IMR-90 (cell line): Measurements from ENCODE around the gene ANKRD10. TPM values are rescaled to one million over a fixed set of nuclear protein-coding genes. Genes with fewer than 3 reads are reported as not detected.
A peak's percentile ranks its signal among the peaks of the same experiment; 100 is the strongest.

Source experiments
- ATAC-seq: fragments of 200-7000 bp; cut with Tn5 transposase; 2 replicates; pipeline ENCODE4 v1.9.1; 2020; ENCODE audit warnings: low read depth, mild to moderate bottlenecking, moderate library complexity
- BruUV-seq: library from RNA; stranded (reverse); fragments of 400-500 nt; replicated peaks from 2 replicates; lab custom pipeline; 2021; lab: Mats Ljungman, UMichigan
- CTCF ChIA-PET: fragments of 300-600 bp; formaldehyde crosslinking; extraction: SDS; loops from one replicate; lab custom pipeline; 2021; ENCODE audit warnings: antibody characterized with exemption; lab: Yijun Ruan, JAX
- POLR2A ChIA-PET: fragments of 300-600 bp; sonication (Branson Sonifier 250); formaldehyde crosslinking; loops from one replicate; lab custom pipeline; 2022; ENCODE audit warnings: antibody characterized with exemption; ENCODE audit not compliant: unreplicated experiment; lab: Charles Lee
- DNase-seq: peaks from one replicate; pipeline ENCODE4 v3.0.0; 2013
- H2AFZ ChIP-seq: replicated peaks from 2 replicates; pipeline ENCODE3; 2013; ENCODE audit warnings: low read length, mild to moderate bottlenecking; ENCODE audit not compliant: poor library complexity
- H2AK5ac ChIP-seq: 2 replicates; pipeline ENCODE4 v1.6.1; 2013; ENCODE audit warnings: low read depth, low read length, inconsistent platforms
- H2AK9ac ChIP-seq: replicated peaks from 2 replicates; pipeline ENCODE3; 2013; ENCODE audit warnings: mild to moderate bottlenecking, low read depth, low read length, moderate library complexity; ENCODE audit not compliant: poor library complexity
- H2BK120ac ChIP-seq: 2 replicates; pipeline ENCODE4 v1.6.1; 2013; ENCODE audit warnings: low read depth, low read length, inconsistent platforms
- H2BK15ac ChIP-seq: 3 replicates; pipeline ENCODE4 v1.6.1; 2013; ENCODE audit warnings: low read depth, low read length, inconsistent platforms
- H2BK20ac ChIP-seq: 2 replicates; pipeline ENCODE4 v1.6.1; 2013; ENCODE audit warnings: low read depth, mild to moderate bottlenecking, inconsistent platforms, low read length, moderate library complexity
- H2BK5ac ChIP-seq: 2 replicates; pipeline ENCODE4 v1.6.1; 2013; ENCODE audit warnings: mild to moderate bottlenecking, low read depth, low read length, inconsistent platforms; ENCODE audit not compliant: poor library complexity, severe bottlenecking
- H3K14ac ChIP-seq: replicated peaks from 2 replicates; pipeline ENCODE4 v1.6.1; 2013; ENCODE audit warnings: low read depth, low read length, inconsistent platforms
- H3K18ac ChIP-seq: 2 replicates; pipeline ENCODE4 v1.6.1; 2013; ENCODE audit warnings: low read depth, low read length, control low read depth
- H3K23ac ChIP-seq: 2 replicates; pipeline ENCODE4 v1.6.1; 2013; ENCODE audit warnings: low read depth, low read length, inconsistent platforms
- H3K27ac ChIP-seq: 2 replicates; pipeline ENCODE4 v1.5.1; 2013; ENCODE audit warnings: mild to moderate bottlenecking, control low read depth, low read length; ENCODE audit not compliant: insufficient read depth
- H3K27me3 ChIP-seq: 2 replicates; pipeline ENCODE4 v1.6.1; 2013; ENCODE audit warnings: low read length; ENCODE audit not compliant: control insufficient read depth, insufficient read depth
- H3K36me3 ChIP-seq: 2 replicates; pipeline ENCODE4 v1.6.1; 2013; ENCODE audit warnings: low read length, mixed read lengths; ENCODE audit not compliant: control insufficient read depth, insufficient read depth
- H3K4ac ChIP-seq: 2 replicates; pipeline ENCODE4 v1.6.1; 2013; ENCODE audit warnings: low read depth, low read length, inconsistent platforms
- H3K4me1 ChIP-seq: 2 replicates; pipeline ENCODE4 v1.6.1; 2013; ENCODE audit warnings: low read length, mixed read lengths; ENCODE audit not compliant: control insufficient read depth, insufficient read depth
- H3K4me2 ChIP-seq: 2 replicates; pipeline ENCODE4 v1.6.1; 2013; ENCODE audit warnings: low read depth, mild to moderate bottlenecking, control low read depth, low read length, moderate library complexity
- H3K4me3 ChIP-seq: 2 replicates; pipeline ENCODE4 v1.5.1; 2013; ENCODE audit warnings: low read depth, mild to moderate bottlenecking, control low read depth, low read length, moderate library complexity; ENCODE audit not compliant: insufficient read depth
- H3K56ac ChIP-seq: 2 replicates; pipeline ENCODE4 v1.6.1; 2013; ENCODE audit warnings: low read length, inconsistent platforms; ENCODE audit not compliant: insufficient read depth; ENCODE audit errors: extremely low read depth
- H3K79me1 ChIP-seq, 2 experiments: 2 replicates each; pipeline ENCODE4 v1.6.1; 2013; ENCODE audit warnings: low read length in 2 of 2, inconsistent platforms in 1 of 2, low read depth in 1 of 2
- H3K9ac ChIP-seq: 2 replicates; pipeline ENCODE4 v1.6.1; 2013; ENCODE audit warnings: low read depth, low read length, control low read depth
- H3K9me1 ChIP-seq: 2 replicates; pipeline ENCODE4 v1.6.1; 2013; ENCODE audit warnings: low read length, inconsistent platforms; ENCODE audit not compliant: insufficient read depth
- H3K9me3 ChIP-seq: 2 replicates; pipeline ENCODE4 v1.6.1; 2013; ENCODE audit warnings: low read length; ENCODE audit not compliant: control insufficient read depth, insufficient read depth
- H4K20me1 ChIP-seq: 2 replicates; pipeline ENCODE4 v1.6.1; 2013; ENCODE audit warnings: low read length, inconsistent platforms; ENCODE audit not compliant: insufficient read depth
- H4K5ac ChIP-seq: 2 replicates; pipeline ENCODE4 v1.6.1; 2013; ENCODE audit warnings: mild to moderate bottlenecking, low read depth, low read length, control low read depth
- H4K8ac ChIP-seq, 2 experiments: 2 replicates each; pipeline ENCODE4 v1.6.1; 2013; ENCODE audit warnings: low read depth in 2 of 2, low read length in 2 of 2, control low read depth in 1 of 2, inconsistent platforms in 1 of 2
- H4K91ac ChIP-seq: 2 replicates; pipeline ENCODE4 v1.6.1; 2013; ENCODE audit warnings: low read depth, low read length, inconsistent platforms; ENCODE audit not compliant: insufficient read depth
- BHLHE40 ChIP-seq: fragments of 150-350 bp; IDR thresholded peaks from 2 replicates; pipeline ENCODE4 v1.6.1; 2016; ENCODE audit warnings: mild to moderate bottlenecking, low read depth, low read length
- CEBPB ChIP-seq: IDR thresholded peaks from 2 replicates; pipeline ENCODE4 v1.6.1; 2012; ENCODE audit warnings: low read depth, low read length, improper control_type of control experiment
- CTCF ChIP-seq: conservative IDR thresholded peaks from 2 replicates; pipeline ENCODE4 v1.5.1; 2012; ENCODE audit warnings: mild to moderate bottlenecking, low read depth, low read length, improper control_type of control experiment
- ELK1 ChIP-seq: fragments of 150-350 bp; IDR thresholded peaks from 2 replicates; pipeline ENCODE4 v1.6.1; 2016; ENCODE audit warnings: low read depth, mild to moderate bottlenecking, low read length, moderate library complexity, borderline replicate concordance
- FOS ChIP-seq: fragments of 150-350 bp; IDR thresholded peaks from 2 replicates; pipeline ENCODE4 v1.6.1; 2016; ENCODE audit warnings: low read depth, low read length
- MAFK ChIP-seq: IDR thresholded peaks from 2 replicates; pipeline ENCODE4 v1.6.1; 2012; ENCODE audit warnings: low read depth, low read length, improper control_type of control experiment
- MAZ ChIP-seq: IDR thresholded peaks from 2 replicates; pipeline ENCODE4 v1.6.1; 2012; ENCODE audit warnings: low read depth, mild to moderate bottlenecking, low read length, improper control_type of control experiment, moderate library complexity, borderline replicate concordance
- MXI1 ChIP-seq: IDR thresholded peaks from 2 replicates; pipeline ENCODE4 v1.6.1; 2012; ENCODE audit warnings: low read depth, mild to moderate bottlenecking, low read length, moderate library complexity, borderline replicate concordance
- NFE2L2 ChIP-seq: fragments of 150-350 bp; IDR thresholded peaks from 2 replicates; pipeline ENCODE4 v1.6.1; 2016; ENCODE audit warnings: low read depth, mild to moderate bottlenecking, low read length
- RAD21 ChIP-seq: IDR thresholded peaks from 2 replicates; pipeline ENCODE4 v1.6.1; 2012; ENCODE audit warnings: low read length, improper control_type of control experiment
- RCOR1 ChIP-seq: IDR thresholded peaks from 2 replicates; pipeline ENCODE4 v1.6.1; 2012; ENCODE audit warnings: mild to moderate bottlenecking, low read length, improper control_type of control experiment; ENCODE audit not compliant: insufficient replicate concordance
- RFX5 ChIP-seq: IDR thresholded peaks from 2 replicates; pipeline ENCODE4 v1.8.0; 2012; ENCODE audit warnings: low read depth, mild to moderate bottlenecking, low read length, moderate library complexity
- SMC3 ChIP-seq: fragments of 150-350 bp; IDR thresholded peaks from 2 replicates; pipeline ENCODE4 v1.6.1; 2016; ENCODE audit warnings: low read depth, mild to moderate bottlenecking, antibody characterized with exemption, low read length, moderate library complexity
- USF2 ChIP-seq: fragments of 150-350 bp; IDR thresholded peaks from 2 replicates; pipeline ENCODE4 v1.6.1; 2017; ENCODE audit warnings: mild to moderate bottlenecking, antibody characterized with exemption, low read length, low read depth
- WGBS, 2 experiments: methylation state at CpG; one replicate each; pipeline versions ENCODE4 v1.1.5 to v1.1.7; 2013; ENCODE audit warnings: missing lambda C conversion rate in 2 of 2; ENCODE audit not compliant: insufficient read length in 1 of 2; ENCODE audit errors: extremely low coverage in 2 of 2; 5-methylcytosine and 5-hydroxymethylcytosine counted together
- dilution Hi-C: fragments of 300-500 bp; cut with HindIII; formaldehyde crosslinking; loops from one replicate; pipeline ENCODE4 v1.14.3; 2018; ENCODE audit warnings: low sequenced_read_pairs; ENCODE audit not compliant: unreplicated experiment
- in situ Hi-C: fragments of 300-500 bp; cut with MboI; formaldehyde crosslinking; loops from 3 replicates; pipeline ENCODE4 v1.14.3; 2019; ENCODE audit warnings: low sequenced_read_pairs, inconsistent platforms, mixed read lengths
- intact Hi-C: fragments of 100-400 bp; cut with micrococcal nuclease; formaldehyde crosslinking; loops from 2 replicates; pipeline ENCODE4 v1.10.0; 2022
- polyA plus RNA-seq, 3 experiments: library from polyadenylated mRNA; depleted of rRNA; stranded (reverse); fragments of >200 nt; gene quantifications; 2 replicates each; pipeline ENCODE4 v1.2.3, GENCODE V29; 2012; ENCODE audit warnings: low replicate concordance in 1 of 3
- total RNA-seq: library from RNA; depleted of rRNA; stranded (reverse); fragments of >200 nt; gene quantifications from 2 replicates; pipeline ENCODE4 v1.2.3, GENCODE V29; 2012

Gene ANKRD10
- total and polyA plus RNA-seq, 2 of the 4 experiments (the other 2 are of a cell fraction), result 18.3 to 31.1 TPM

GRCh38 chr13:110885966-110886869 lies 28.7 kb downstream of the ANKRD10 start:
- H3K14ac ChIP-seq, result no peak overlapping the region
- H4K8ac ChIP-seq, result no peak overlapping the region
- peaks cover 11% of the 10 kb centered on the region for H3K9me1 ChIP-seq
- no peak overlapping the region for H3K9ac ChIP-seq
- intact Hi-C loops, result no loop called here
- peaks cover 9% of the 10 kb centered on the region for H3K4me1 ChIP-seq
- H2BK20ac ChIP-seq, result no peak overlapping the region
- no TSS peak for BruUV-seq
- H2AK5ac ChIP-seq, result no peak overlapping the region
- in situ Hi-C loops, result no loop called here
- no peak overlapping the region for H3K27ac ChIP-seq
- H3K9me3 ChIP-seq, result no peaks in the 10 kb centered on the region
- peak overlapping the region; percentile 23 for H2AK9ac ChIP-seq
- no peak overlapping the region for H2BK5ac ChIP-seq
- H2AFZ ChIP-seq, result no peak overlapping the region
- CTCF ChIA-PET, result interaction anchor here (0.5 to 1.4 kb wide), 2 partner anchors 8 to 15 kb away, joined by 3 to 5 read pairs; no protein-coding TSS in a partner anchor
- H3K4ac ChIP-seq, result no peak overlapping the region
- dilution Hi-C loops, result no loop called here
- H3K56ac ChIP-seq, result no peak overlapping the region
- peaks cover 0 to 14% of the 10 kb centered on the region in 2 experiments; a peak in 3 of 4 replicates for H3K79me1 ChIP-seq
- no peak overlapping the region for H3K23ac ChIP-seq
- H2BK120ac ChIP-seq, result no peak overlapping the region
- H4K20me1 ChIP-seq, result no peaks in the 10 kb centered on the region; the same call in 1 of the 2 replicates
- no peaks in the 10 kb centered on the region; the same call in 1 of the 2 replicates for H3K36me3 ChIP-seq
- H3K4me3 ChIP-seq, result no peak overlapping the region
- ATAC-seq, result no peak
- no peak overlapping the region for H4K91ac ChIP-seq
- no peak overlapping the region for H2BK15ac ChIP-seq
- H3K18ac ChIP-seq, result no peak overlapping the region
- no CpG with 5 or more reads among the region's 8 CpGs for WGBS, 2 experiments
- no peaks in the 10 kb centered on the region for H3K27me3 ChIP-seq
- H4K5ac ChIP-seq, result no peak overlapping the region
- H3K4me2 ChIP-seq, result no peak overlapping the region
- no peak for DNase-seq
- POLR2A ChIA-PET, result no interaction called here
- TF ChIP-seq MAZ, result no peak
- TF ChIP-seq USF2, result no peak
- TF ChIP-seq MAFK, result no peak
- no peak for TF ChIP-seq NFE2L2
- no peak for TF ChIP-seq CEBPB
- TF ChIP-seq RAD21, result no peak
- no peak for TF ChIP-seq BHLHE40
- no peak for TF ChIP-seq MXI1
- TF ChIP-seq CTCF, result no peak
- TF ChIP-seq RFX5, result no peak
- no peak for TF ChIP-seq FOS
- no peak for TF ChIP-seq RCOR1
- no peak for TF ChIP-seq ELK1
- no peak for TF ChIP-seq SMC3
